Astrocyte of the spinal cord (primary cell): ENCODE measurements around the gene PIAS1.
A peak's percentile ranks its signal among the peaks of the same experiment; 100 is the strongest.

ENCODE experiments used
- DNase-seq: peaks from one replicate; pipeline ENCODE4 v3.0.0; 2011; ENCODE audit warnings: low read depth, low spot score
- H3K4me3 ChIP-seq: 2 replicates; pipeline ENCODE4 v1.5.1; 2011; ENCODE audit warnings: low read depth, mild to moderate bottlenecking, low read length, moderate library complexity
- in situ Hi-C: cut with HindIII; loops from 2 replicates; pipeline ENCODE4 v1.10.0; 2017; ENCODE audit warnings: low sequenced_read_pairs
- TF ChIP-seq, protein P1 (sequence below): IDR thresholded peaks from 2 replicates; pipeline ENCODE4 v1.5.1; 2012; ENCODE audit warnings: low read depth, mild to moderate bottlenecking, low read length, inconsistent platforms

PIAS1 gene

DNA sequence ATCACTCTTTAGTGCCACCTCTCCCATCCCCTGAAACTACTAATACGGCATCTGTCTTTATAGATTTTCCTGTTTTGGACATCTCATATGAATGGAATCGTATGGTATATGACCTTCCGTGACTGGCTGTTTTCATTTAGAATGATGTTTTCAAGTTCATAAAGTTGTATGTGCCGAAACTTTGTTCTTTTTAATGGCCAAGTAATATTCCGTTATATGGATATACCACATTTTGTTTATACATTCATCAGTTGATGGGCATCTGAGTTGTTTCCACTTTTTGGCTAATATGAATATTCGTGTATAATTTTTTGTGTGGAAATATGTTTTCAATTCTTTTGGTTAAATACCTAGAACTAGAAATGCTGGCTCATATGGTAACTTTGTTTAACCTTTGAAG lies 49.5 kb downstream of the PIAS1 start:
- H3K4me3 ChIP-seq: no peak overlapping the region
- no peak for DNase-seq
- in situ Hi-C loops: no loop called here
- TF ChIP-seq, protein P1, sequence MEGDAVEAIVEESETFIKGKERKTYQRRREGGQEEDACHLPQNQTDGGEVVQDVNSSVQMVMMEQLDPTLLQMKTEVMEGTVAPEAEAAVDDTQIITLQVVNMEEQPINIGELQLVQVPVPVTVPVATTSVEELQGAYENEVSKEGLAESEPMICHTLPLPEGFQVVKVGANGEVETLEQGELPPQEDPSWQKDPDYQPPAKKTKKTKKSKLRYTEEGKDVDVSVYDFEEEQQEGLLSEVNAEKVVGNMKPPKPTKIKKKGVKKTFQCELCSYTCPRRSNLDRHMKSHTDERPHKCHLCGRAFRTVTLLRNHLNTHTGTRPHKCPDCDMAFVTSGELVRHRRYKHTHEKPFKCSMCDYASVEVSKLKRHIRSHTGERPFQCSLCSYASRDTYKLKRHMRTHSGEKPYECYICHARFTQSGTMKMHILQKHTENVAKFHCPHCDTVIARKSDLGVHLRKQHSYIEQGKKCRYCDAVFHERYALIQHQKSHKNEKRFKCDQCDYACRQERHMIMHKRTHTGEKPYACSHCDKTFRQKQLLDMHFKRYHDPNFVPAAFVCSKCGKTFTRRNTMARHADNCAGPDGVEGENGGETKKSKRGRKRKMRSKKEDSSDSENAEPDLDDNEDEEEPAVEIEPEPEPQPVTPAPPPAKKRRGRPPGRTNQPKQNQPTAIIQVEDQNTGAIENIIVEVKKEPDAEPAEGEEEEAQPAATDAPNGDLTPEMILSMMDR: no peak

DNA sequence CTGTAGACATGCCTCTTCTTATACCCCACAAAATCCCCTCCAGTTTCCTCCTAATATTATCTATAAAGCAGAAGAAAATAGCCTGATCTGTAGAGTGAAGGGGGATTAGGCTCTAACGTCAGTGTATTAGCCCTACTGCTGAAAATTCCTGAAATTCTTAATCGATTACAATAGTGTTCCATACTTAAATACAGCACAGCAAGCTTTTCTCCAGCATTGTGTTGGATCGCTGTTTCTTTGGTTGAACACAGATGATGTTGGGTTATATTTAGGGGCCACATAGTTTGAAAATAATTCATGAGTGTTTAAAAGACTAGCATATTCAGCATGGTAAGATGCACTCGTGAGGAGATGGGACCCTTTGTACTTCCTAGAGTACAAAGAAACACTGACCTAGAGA lies 52.5 kb downstream of the PIAS1 start:
- DNase-seq: peak; percentile 54
- in situ Hi-C loops: no loop called here
- H3K4me3 ChIP-seq: no peak overlapping the region
- TF ChIP-seq, protein P1: no peak

DNA sequence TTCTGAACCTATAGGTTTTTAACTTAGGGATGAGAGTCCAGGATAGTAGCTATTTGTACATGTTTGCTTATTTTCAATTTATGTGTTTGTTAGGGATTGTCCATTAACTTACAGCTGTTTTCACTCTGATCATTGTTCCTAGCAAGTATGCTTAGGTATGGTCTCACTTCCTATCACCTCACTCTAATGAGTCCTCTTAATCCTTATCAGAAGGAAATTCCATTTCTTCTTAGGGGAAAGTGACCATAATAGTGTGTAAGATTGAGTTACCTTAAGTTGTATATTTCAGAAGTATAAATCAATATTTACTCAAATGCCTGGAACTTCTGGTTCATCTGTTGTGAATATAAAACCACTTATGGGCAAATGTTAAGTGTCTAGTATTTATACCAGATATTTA lies 53.0 kb downstream of the PIAS1 start:
- TF ChIP-seq, protein P1: no peak
- no peak for DNase-seq
- in situ Hi-C loops: no loop called here
- no peak overlapping the region for H3K4me3 ChIP-seq

DNA sequence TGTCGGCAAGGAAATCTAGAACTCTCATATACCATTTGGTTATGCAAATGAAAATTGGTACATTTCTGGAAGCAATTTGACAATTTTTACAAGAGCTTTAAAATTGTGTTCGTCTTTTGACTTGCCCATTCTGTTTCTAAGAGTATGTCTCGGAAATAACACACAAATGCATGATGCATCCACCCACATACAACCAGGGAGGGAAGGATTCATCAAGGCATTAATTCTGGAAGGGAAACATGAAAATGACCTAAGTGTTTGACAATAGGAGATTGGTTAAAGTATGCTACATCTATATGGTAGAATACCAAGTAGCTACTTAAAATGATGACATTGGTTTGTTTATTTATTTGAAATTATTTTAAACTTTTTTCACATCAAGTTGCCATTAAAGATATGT lies 58.6 kb downstream of the PIAS1 start:
- no peak overlapping the region for H3K4me3 ChIP-seq
- in situ Hi-C loops: no loop called here
- TF ChIP-seq, protein P1: no peak
- DNase-seq: no peak

DNA sequence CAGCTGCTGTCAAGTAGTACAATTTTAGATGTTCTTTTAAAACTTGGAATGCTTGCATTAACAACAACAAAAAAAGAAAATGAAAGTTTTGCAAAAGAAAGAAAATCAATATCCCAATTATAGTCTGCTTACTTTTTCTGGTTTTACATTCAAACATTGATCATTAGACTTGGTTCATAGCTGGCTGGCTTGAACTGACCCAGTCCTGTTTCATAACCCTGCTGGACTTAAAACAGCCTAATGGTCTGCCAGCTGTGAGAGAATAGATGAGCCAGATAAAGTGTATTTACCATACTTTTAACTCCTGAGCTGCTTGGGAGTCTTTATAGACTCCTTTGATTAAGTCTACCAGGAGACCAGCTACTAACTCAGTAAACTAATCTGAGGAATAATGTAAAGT lies 59.2 kb downstream of the PIAS1 start:
- no peak overlapping the region for H3K4me3 ChIP-seq
- in situ Hi-C loops: no loop called here
- peak; percentile 18 for DNase-seq
- TF ChIP-seq, protein P1: no peak

DNA sequence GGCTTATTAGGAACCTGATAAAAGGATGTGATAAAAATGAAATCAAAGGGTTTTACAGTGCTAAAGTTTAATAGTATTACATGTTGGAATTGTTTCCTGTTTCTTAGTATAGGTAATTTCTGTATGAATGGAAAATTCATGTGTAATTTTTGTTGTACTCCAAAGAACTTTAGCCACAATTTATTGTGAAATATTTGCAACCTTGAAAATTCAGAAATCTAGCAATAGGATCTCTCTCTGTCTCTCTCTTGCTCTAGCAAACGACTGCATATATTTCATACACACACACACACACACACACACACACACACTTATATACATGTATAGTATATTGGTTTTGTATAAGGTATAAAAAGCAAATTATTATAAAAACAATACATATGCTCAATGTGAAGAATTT lies 59.6 kb downstream of the PIAS1 start:
- H3K4me3 ChIP-seq: no peak overlapping the region
- no peak for DNase-seq
- TF ChIP-seq, protein P1: no peak
- in situ Hi-C loops: no loop called here

DNA sequence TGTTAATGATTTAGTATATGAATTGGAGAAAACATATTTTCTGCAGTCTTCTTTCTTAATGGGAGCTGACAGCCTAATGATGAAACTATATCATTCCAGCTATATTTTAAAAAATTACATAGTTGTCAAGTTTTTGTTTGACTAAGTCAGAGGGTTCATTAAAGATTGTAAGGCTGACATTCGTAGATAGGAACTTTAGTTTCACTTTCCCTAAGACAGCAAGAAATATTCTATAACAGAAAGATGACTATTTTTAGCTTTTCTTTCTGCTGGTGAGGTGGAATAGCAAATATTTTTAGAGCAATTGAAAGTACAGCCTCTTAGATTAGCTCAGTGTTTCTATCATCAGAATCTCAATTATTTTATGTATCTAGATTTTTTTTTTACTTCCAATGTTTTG lies 60.2 kb downstream of the PIAS1 start:
- peak; percentile 40 for DNase-seq
- H3K4me3 ChIP-seq: peak overlapping the region; percentile 22
- in situ Hi-C loops: no loop called here
- TF ChIP-seq, protein P1: no peak
